Uterus (tissue), 2 donors: ENCODE measurements around the gene GRIK3.

ENCODE experiments used
- CTCF ChIP-seq, 4 experiments: fragments of 200-600 bp in 2 of 4; fragments of 450-650 bp in 2 of 4; sonication (generic) in 2 of 4; IDR thresholded peaks; one replicate each; pipeline ENCODE4 v1.5.1; 2016 to 2019; ENCODE audit warnings: antibody characterized with exemption in 4 of 4, mild to moderate bottlenecking in 2 of 4, moderate library complexity in 1 of 4
- POLR2A ChIP-seq, 2 donors: fragments of 450-650 bp; IDR thresholded peaks; one replicate each; pipeline ENCODE4 v1.6.1; 2016; ENCODE audit warnings: antibody characterized with exemption in 2 of 2, mild to moderate bottlenecking in 1 of 2, moderate library complexity in 1 of 2

GRCh38 chr1:36975642-36976041 is 58.7 kb downstream of the GRIK3 start:
- TF ChIP-seq CTCF (IDR thresholded peaks at IDR 0.05), result no peak
- TF ChIP-seq POLR2A (IDR thresholded peaks at IDR 0.05), result no peak
